D721Med (cell line): ENCODE data around the gene KCNG2.

ENCODE experiments used
- DNase-seq: peaks from one replicate; pipeline ENCODE4 v3.0.0; 2011; ENCODE audit warnings: low spot score; ENCODE audit not compliant: insufficient read length
- FAIRE-seq: peaks from 2 replicates; lab custom pipeline; 2011; peaks lifted over from hg19 to GRCh38; lab: Jason Lieb, UNC
- TF ChIP-seq, protein P1 (sequence below): IDR thresholded peaks from 2 replicates; pipeline ENCODE4 v1.5.1; 2012; ENCODE audit warnings: mild to moderate bottlenecking, control low read depth; ENCODE audit not compliant: insufficient read depth; ENCODE audit errors: missing control alignments

The KCNG2 gene

DNA sequence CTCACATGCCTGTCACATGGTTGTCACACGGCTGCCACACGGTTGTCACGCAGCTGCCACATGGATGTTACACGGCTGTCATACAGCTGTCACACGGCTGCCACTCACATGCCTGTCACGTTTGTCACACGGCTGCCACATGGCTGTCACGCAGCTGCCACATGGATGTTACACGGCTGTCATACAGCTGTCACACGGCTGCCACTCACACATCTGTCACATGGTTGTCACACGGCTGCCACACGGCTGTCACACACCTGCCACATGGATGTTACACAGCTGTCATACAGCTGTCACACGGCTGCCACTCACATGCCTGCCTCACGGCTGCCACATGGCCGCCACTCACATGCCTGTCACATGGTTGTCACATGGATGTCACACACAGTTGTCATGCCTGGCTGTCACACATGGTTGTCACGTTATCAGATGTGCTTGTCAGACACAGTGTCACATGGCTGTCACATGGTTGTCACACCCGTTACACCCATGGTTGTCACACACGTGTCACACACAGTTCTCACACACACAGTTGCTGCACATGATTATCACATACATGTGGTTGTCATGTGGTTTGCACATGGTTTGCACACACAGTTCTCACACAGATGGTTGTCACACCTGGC is 19.4 kb downstream of the KCNG2 start:
- no peak for DNase-seq
- TF ChIP-seq, protein P1, sequence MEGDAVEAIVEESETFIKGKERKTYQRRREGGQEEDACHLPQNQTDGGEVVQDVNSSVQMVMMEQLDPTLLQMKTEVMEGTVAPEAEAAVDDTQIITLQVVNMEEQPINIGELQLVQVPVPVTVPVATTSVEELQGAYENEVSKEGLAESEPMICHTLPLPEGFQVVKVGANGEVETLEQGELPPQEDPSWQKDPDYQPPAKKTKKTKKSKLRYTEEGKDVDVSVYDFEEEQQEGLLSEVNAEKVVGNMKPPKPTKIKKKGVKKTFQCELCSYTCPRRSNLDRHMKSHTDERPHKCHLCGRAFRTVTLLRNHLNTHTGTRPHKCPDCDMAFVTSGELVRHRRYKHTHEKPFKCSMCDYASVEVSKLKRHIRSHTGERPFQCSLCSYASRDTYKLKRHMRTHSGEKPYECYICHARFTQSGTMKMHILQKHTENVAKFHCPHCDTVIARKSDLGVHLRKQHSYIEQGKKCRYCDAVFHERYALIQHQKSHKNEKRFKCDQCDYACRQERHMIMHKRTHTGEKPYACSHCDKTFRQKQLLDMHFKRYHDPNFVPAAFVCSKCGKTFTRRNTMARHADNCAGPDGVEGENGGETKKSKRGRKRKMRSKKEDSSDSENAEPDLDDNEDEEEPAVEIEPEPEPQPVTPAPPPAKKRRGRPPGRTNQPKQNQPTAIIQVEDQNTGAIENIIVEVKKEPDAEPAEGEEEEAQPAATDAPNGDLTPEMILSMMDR, result no peak
- FAIRE-seq, result peak; percentile 89

DNA sequence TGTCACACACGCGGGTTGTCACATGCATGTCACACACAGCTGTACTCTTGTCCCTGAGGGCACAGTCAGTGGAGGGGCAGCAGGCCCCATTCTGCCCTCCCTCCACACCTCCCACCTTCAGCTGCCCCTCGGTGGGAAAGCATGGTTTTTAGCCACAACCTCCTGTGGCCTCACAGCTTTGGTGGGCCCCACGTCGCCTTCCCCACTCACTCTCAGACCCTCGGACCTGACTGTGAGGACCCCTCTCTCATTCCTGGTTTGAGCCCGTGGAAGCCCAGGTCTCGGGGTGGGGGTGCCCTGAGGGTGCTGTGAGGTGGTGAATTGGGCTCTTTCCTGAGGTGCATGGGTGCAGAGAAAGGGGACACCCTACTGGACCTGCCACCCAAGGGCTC is 19.9 kb downstream of the KCNG2 start:
- DNase-seq, result no peak
- TF ChIP-seq, protein P1, result no peak
- FAIRE-seq, result no peak

DNA sequence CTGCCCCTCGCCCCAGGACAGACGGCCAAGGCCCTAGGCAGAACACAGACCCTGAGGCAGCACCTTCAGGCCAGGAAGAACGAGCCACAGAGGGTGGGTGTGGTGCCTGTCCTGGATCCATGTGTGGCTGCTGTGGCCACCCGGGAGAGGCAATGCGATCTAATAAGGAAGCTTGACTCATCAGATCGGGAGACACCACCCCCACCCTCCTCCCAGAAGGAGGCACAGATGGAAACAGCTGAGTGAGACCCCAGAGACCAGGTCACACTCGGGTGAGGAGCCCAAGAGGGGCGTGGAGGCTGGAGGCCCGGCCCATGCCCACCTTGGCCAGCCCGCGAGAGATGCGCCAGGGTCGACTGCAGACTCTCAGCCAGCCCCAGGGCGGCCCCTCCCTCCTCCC is 20.3 kb downstream of the KCNG2 start:
- DNase-seq, result no peak
- TF ChIP-seq, protein P1, result no peak
- no peak for FAIRE-seq

DNA sequence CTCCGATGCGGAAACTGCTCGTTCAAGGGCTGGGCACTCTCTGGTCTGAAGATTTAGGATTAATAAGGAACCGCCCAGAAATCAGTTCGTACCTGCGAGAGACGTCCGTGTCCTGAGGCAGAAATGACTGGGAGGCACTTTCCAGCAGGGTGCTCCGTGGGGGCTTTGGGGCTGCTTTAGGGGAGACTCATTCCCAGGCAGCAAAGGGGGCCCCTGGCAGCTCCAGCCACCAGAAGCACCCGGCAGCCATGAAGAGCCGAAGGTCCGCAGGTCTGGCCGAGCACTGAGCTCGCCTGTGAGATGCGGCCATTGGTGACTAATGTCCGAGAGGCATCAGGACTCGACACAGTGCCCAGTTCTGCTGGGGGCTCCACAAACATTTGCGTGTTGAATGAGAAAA is 20.9 kb downstream of the KCNG2 start:
- DNase-seq (no peak), FAIRE-seq (no peak)
- TF ChIP-seq, protein P1, result no peak

DNA sequence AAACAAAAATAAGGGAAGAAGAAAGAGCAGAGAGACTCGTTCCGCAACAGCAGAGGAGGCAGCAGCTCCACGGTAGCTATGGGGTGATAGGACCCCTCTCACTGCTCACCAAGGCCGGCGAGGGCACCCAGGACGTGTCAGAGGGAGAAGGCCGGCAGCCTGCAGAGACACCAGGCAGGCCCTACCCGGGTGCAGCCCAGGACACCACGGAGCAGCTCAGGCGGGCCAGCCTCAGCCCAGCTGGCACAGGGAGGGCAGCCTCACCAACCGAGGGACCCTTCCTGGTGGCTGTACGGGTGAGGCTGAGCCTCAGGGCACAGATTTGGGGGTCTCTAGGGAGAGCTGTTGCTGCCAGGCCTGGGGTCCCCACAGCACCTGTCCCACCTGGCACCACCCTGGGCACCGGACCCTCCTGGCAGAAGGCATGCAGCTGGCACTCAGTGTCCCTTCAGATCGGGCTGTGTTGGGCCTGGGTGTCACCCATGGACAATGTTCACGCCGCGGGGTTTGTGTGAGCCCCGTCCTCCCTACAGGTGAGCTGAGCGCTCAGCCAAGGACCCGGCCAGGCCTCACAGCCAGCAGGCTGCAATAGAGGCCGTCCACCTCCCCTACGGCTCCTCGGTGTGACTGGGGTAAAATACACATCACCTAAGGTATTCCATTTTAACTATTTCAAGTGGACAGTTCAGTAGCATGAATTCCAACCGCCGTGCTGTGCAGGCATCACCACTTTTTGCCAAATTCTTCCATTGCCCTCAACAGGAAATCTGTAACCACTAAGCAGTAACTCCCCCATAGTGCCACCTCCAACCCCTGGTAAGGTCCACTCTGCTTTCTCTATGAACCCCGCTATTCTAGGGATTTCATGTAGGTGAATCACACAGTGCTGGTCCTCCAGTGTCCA is 21.6 kb downstream of the KCNG2 start:
- FAIRE-seq, result no peak
- TF ChIP-seq, protein P1, result no peak

DNA sequence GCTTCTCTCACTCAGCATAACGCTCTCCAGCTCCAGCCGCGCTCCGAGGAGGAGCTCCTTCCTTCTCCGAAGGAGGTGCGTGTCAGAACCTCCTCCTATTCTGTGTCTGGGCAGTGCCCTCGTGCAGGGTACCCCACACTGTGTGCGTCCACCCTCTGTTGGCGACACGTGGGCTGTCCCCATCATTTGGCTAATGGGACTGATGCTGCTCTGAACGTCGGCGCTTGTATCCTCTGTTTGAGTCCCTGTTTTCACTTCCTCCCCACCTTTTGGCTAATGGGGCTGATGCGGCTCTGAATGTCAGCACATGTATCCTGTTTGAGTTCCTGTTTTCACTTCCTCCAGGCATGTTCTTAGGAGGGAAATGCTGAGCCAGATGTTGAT is 22.2 kb downstream of the KCNG2 start:
- no peak for DNase-seq
- TF ChIP-seq, protein P1, result no peak
- FAIRE-seq, result no peak

More for the DNA sequence above, 21.6 kb downstream of the KCNG2 start:
- no peak for DNase-seq

DNA sequence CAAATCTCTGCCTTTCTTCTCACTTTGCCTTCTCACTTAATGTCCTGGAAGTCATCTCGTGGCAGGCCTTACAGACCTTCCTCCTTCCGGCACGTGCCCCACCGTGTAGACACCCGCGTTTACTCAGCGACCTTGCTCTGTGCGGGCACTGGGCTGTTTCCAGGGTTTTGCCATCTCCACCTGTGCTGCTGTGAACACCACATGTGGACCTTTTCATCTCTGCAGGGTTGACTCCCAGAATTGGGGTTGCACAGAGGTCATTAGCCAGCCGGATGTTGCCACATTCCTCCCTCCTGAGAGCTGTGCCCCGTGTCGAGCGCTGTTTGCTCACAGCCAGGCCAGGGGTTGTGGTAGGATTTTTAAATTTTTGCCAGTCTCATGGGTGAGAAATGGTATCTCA is 25.4 kb downstream of the KCNG2 start:
- FAIRE-seq (no peak), DNase-seq (no peak)
- TF ChIP-seq, protein P1, result no peak
